Activated CD4-positive, alpha-beta T cell treated with anti-CD3 and anti-CD28 coated beads, Interleukin-2, amount 10 ng/mL, durations not matched to agents 7 days and 5 days (primary cell): ENCODE measurements around the gene DOK5. TPM values are rescaled to one million over a fixed set of nuclear protein-coding genes. Genes with fewer than 3 reads are reported as not detected.

Experiments used
- CTCF ChIA-PET: fragments of 350-600 bp; sonication (Branson Sonifier 250); formaldehyde crosslinking; loops from one replicate; lab custom pipeline; 2021; ENCODE audit warnings: antibody characterized with exemption; lab: Charles Lee
- POLR2A ChIA-PET: fragments of 350-600 bp; sonication (Branson Sonifier 250); formaldehyde crosslinking; loops from one replicate; lab custom pipeline; 2021; ENCODE audit warnings: antibody characterized with exemption; lab: Charles Lee
- DNase-seq: peaks from one replicate; pipeline ENCODE4 v3.0.0-alpha.2; 2020
- H3K27ac Mint-ChIP-seq: one replicate; pipeline ENCODE4 v1.8.0; 2021; ENCODE audit warnings: mild to moderate bottlenecking, moderate library complexity, mixed read lengths
- H3K27me3 Mint-ChIP-seq: one replicate; pipeline ENCODE4 v1.8.0; 2021; ENCODE audit warnings: mixed read lengths
- H3K36me3 Mint-ChIP-seq: one replicate; pipeline ENCODE4 v1.8.0; 2021; ENCODE audit warnings: low read depth, mixed read lengths
- H3K4me1 Mint-ChIP-seq: one replicate; pipeline ENCODE4 v1.8.0; 2021; ENCODE audit warnings: mixed read lengths
- H3K4me3 Mint-ChIP-seq: one replicate; pipeline ENCODE4 v1.8.0; 2021; ENCODE audit warnings: mild to moderate bottlenecking, moderate library complexity, mixed read lengths
- H3K9me3 Mint-ChIP-seq: one replicate; pipeline ENCODE4 v1.8.0; 2021; ENCODE audit warnings: mixed read lengths
- total RNA-seq, 2 experiments: library from RNA; stranded (reverse); gene quantifications; one replicate each; pipeline ENCODE4 v1.2.3, GENCODE V29; 2021

The DOK5 gene
- total RNA-seq, 2 experiments from 2014 or later = not detected

DNA sequence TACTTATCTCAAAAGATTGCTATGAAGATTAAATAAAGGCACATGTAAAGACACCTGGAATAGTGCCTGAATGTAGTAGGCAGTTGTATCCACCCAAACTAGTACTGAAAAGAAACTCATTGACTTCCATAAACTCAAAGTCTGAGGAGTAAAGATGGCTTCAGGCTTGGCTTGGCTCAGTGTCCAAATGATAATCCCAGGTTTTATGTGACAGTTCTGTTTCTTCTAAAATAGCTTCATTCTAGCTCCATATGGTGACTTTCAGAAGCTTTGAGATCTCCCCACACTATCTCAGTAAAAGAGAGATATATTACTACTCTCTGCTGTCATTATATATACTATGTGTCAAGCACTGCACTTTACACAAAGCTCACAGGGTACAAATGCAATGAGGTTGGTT lies 121.3 kb downstream of the DOK5 start:
- Mint-ChIP-seq H3K9me3 (peaks cover 4% of the 10 kb centered on the region), H3K36me3 (no peaks in the 10 kb centered on the region), H3K27ac (no peak overlapping the region), H3K4me1 (no peaks in the 10 kb centered on the region), H3K27me3 (no peaks in the 10 kb centered on the region), H3K4me3 (no peak overlapping the region)
- ChIA-PET CTCF (no interaction called here), POLR2A (no interaction called here)
- DNase-seq = no peak

DNA sequence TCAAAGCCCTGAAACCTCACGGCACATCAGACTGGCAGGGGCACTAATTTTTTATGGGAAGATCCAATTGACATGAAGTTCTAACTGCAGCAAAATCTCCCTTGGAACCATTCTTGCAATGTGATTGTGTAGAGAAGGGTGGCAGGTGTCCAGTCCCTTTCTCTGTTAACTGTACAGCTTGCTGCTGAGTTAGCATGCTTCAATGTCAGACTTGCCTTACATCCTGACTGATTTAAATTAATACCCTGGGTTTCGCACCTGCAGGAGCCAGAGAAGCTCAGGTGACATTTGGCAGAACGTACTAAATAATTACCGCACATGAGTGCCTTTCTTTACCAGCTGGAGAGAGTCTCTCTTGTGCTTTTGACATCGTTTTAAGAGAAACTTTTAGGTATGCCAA lies 123.0 kb downstream of the DOK5 start:
- peaks cover 4% of the 10 kb centered on the region for H3K9me3 Mint-ChIP-seq

DNA sequence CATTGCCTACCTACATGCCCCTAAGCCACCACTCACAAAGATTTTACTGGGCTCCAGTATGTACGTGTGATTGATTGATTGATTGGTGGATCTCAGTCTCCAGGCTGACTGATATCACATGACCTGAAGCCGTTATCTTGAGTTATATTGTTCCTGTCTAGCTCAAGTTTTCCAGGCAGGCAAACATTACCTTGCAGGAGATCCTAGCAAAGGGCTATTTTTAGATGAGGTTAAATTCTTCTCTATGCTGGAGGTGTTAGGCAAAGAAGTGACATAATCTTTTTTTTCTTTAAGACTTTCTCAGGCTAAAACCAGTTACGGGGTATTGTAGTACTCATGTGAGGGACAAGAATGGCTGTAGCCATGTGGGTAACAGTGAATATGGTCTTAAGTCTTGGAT lies 125.2 kb downstream of the DOK5 start:
- H3K36me3 Mint-ChIP-seq = no peaks in the 10 kb centered on the region
- H3K4me3 Mint-ChIP-seq = no peak overlapping the region
- H3K9me3 Mint-ChIP-seq = peaks cover 4% of the 10 kb centered on the region
- H3K27ac Mint-ChIP-seq = no peak overlapping the region
- H3K4me1 Mint-ChIP-seq = no peaks in the 10 kb centered on the region
- ChIA-PET POLR2A (no interaction called here), CTCF (no interaction called here)
- DNase-seq = no peak
- no peaks in the 10 kb centered on the region for H3K27me3 Mint-ChIP-seq

More for the DNA sequence above, 123.0 kb downstream of the DOK5 start:
- CTCF ChIA-PET = no interaction called here
- no peak for DNase-seq
- Mint-ChIP-seq H3K27ac (no peak overlapping the region), H3K4me1 (no peaks in the 10 kb centered on the region), H3K4me3 (no peak overlapping the region), H3K27me3 (no peaks in the 10 kb centered on the region), H3K36me3 (no peaks in the 10 kb centered on the region)
- POLR2A ChIA-PET = no interaction called here

DNA sequence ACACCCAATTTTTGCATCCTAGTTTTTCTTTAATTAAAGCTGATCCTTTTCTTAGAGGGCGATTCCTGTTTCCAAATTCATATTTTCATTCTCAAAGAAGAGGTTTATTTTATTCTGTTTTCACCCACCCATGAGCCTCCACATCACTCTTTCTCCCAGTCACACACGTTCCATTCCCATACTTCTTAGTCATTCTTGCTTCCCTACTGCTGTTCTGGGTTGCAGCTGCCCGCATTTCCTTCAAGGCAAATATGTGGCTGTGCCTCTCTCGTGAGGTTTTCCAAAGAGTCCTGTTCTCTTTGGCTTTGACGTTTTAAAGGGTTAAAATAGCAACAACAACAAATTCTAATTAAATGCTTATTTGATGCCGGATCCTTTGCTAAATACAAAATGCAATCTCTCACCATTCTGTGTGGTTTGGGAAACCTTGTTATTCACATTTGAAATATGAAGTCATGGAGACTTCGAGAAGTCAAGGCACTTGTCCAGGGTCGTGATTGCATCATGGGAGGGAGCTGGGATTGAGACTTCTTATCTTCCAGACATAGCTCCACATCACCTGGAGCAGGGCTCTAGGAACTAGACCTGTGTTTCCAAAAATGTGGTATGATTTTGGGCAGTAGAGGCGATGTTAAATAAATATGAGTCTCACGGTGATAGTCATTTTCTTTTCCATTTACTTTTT lies 126.6 kb downstream of the DOK5 start:
- no peaks in the 10 kb centered on the region for H3K36me3 Mint-ChIP-seq
- POLR2A ChIA-PET = no interaction called here
- CTCF ChIA-PET = no interaction called here
- H3K27me3 Mint-ChIP-seq = no peaks in the 10 kb centered on the region
- DNase-seq = no peak
- peaks cover 4% of the 10 kb centered on the region for H3K9me3 Mint-ChIP-seq
- no peak overlapping the region for H3K27ac Mint-ChIP-seq
- no peaks in the 10 kb centered on the region for H3K4me1 Mint-ChIP-seq
- H3K4me3 Mint-ChIP-seq = no peak overlapping the region

DNA sequence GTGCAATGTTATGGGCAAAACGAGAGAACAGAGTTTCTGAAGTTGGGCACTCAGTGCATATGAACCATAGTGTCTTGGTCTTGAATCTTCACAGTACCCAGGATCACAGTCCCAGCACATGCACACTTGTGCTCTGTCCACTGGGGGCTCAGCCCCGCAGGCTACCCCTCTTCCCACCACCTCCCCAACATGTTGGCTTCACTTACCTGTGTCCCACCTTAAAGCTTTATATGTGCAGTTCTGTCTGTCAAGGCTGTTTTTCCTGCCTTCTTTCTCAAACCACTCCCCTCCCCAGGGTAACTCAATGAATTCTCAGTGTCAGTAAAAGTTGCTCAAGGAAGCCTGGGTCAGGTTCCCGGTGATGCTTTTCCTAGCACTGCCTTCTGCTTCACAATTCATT lies 129.9 kb downstream of the DOK5 start:
- H3K4me3 Mint-ChIP-seq = no peak overlapping the region
- H3K36me3 Mint-ChIP-seq = no peaks in the 10 kb centered on the region
- peaks cover 2% of the 10 kb centered on the region for H3K27me3 Mint-ChIP-seq
- no peaks in the 10 kb centered on the region for H3K9me3 Mint-ChIP-seq
- no peak for DNase-seq
- no peak overlapping the region for H3K27ac Mint-ChIP-seq
- H3K4me1 Mint-ChIP-seq = no peaks in the 10 kb centered on the region
- CTCF ChIA-PET = no interaction called here
- POLR2A ChIA-PET = no interaction called here

DNA sequence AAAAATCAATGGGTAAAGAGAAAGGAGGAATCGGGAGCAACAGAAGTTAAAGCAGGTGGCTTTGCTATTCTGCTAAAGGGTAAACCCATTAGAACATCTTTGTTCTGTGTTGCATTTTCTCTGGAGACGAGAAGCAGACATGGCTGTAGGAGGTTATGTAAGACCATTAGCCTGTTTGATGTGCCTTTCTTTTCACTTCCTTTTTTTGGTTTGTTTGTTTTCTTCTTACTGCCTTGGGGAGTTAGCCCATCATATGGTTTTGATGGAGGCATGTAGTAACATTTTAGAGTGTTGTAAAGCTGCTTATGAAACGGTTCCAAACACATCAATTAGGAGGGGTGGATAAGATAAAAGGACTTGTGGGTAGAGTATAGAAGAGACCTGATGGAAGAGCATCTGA lies 131.0 kb downstream of the DOK5 start:
- DNase-seq = no peak
- Mint-ChIP-seq H3K27me3 (peaks cover 4% of the 10 kb centered on the region), H3K9me3 (no peaks in the 10 kb centered on the region), H3K4me3 (no peak overlapping the region), H3K4me1 (no peaks in the 10 kb centered on the region), H3K27ac (no peak overlapping the region), H3K36me3 (no peaks in the 10 kb centered on the region)
- ChIA-PET POLR2A (no interaction called here), CTCF (no interaction called here)

DNA sequence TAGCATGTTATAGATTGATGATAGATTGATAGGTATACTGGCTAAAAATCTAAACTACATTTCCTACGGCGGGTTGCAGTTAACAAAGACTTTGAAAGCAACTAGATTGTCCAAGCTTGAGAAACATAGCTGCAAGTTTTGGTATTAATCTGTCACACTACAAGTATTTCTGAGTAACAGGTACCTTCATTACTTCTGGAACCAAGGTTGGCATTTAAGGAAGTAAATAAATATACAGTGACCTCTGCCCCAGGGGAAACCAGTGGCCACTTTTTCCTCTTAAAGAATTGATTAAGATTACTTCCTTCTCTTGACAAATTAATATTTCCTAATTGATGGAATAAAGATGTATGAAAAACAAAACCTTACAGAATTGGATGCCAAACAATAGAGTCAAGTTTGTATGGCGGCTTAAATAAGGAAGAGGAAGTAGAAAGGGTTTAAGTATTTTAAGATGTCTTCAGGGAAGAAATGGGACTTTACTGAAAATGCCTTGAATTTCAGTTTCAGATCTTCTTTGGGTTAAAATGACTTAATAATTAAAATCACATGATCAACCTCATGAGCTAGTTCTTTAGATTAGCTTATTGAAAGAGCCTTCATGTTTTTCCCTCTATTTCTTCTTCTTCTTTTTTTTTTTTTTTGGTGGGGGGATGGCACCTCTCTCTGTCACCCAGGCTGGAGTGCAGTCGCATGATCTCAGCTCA lies 132.8 kb downstream of the DOK5 start:
- ChIA-PET POLR2A (no interaction called here), CTCF (interaction anchor here (0.6 kb wide), 1 partner anchor 121 kb away, joined by 3 read pairs; no protein-coding TSS in a partner anchor)
- DNase-seq = no peak
- Mint-ChIP-seq H3K27ac (no peak overlapping the region), H3K9me3 (no peaks in the 10 kb centered on the region), H3K4me3 (no peak overlapping the region), H3K27me3 (peaks cover 4% of the 10 kb centered on the region), H3K36me3 (no peaks in the 10 kb centered on the region), H3K4me1 (no peaks in the 10 kb centered on the region)

DNA sequence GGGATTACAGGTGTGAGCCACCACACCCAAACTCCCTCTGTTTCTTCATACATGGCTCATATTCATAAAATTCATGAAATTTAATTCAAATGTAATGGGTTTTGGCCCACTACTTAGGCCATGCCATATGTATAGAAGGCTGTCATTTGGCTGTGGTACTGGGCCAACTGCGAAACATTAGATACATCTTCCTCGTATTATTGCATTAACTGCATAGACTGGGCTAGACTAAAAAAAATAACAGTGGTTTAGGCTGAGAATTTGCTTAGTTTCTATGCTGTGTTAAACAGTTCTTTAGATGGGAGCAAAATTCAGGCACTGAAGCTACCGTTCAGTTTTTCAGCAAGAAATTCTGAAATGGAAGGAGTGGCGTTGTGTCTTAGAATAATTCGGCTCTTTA lies 133.6 kb downstream of the DOK5 start:
- CTCF ChIA-PET = no interaction called here
- Mint-ChIP-seq H3K9me3 (no peaks in the 10 kb centered on the region), H3K27ac (no peak overlapping the region), H3K4me3 (no peak overlapping the region), H3K4me1 (no peaks in the 10 kb centered on the region), H3K27me3 (peaks cover 4% of the 10 kb centered on the region), H3K36me3 (no peaks in the 10 kb centered on the region)
- POLR2A ChIA-PET = no interaction called here
- DNase-seq = no peak

DNA sequence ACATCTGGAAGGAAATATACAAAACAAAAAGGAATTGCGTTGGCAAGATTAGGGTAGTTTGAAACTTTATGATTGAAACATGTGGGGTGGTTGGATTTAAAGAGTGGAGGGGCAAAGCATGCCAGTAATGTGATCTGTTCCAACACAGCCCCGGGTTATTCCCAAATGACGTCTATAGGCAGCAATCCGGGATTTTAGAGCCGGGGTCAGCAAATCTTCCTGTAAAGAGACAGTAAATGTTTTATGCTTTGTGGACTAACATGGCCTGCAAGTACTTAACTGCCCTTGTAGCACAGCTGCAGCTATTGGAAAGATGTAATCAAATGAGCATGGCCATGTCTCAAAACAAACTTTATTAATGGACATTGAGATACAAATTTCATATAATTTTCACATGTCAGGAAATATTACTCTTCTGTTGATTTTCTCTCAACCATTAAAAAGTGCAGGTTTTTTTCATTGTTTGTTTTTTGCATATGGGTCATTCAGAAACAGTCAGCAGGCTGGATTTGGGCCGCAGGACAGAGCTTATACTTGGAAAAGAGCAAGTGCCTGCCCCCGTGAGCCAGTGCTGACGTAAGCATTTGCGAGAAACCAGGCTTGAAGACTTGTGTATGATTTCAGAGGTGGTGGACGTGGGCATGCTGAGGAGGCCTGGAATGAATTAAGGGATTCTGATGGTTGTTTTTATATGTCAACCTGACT lies 136.5 kb downstream of the DOK5 start:
- no peak overlapping the region for H3K27ac Mint-ChIP-seq
- H3K4me3 Mint-ChIP-seq = no peak overlapping the region
- no peaks in the 10 kb centered on the region for H3K4me1 Mint-ChIP-seq
- H3K27me3 Mint-ChIP-seq = peaks cover 4% of the 10 kb centered on the region
- CTCF ChIA-PET = no interaction called here
- no peak for DNase-seq
- H3K36me3 Mint-ChIP-seq = no peaks in the 10 kb centered on the region
- H3K9me3 Mint-ChIP-seq = no peaks in the 10 kb centered on the region
- POLR2A ChIA-PET = no interaction called here

DNA sequence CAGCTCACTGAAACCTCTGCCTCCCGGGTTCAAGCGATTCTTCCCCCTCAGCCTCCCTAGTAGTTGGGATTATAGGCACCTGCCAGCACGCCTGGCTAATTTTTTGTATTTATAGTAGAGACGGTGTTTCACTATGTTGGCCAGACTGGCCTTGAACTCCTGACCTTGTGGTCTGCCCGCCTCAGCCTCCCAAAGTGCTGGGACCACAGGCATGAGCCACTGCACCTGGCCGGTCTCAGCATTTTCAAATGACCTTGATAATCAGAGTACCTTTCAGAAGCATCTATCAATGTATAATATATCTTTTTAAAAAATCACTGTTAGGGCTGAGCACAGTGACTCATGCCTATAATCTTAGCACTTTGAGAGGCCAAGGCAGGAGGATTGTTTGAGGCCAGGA lies 143.0 kb downstream of the DOK5 start:
- Mint-ChIP-seq H3K36me3 (no peaks in the 10 kb centered on the region), H3K4me3 (no peak overlapping the region), H3K27me3 (no peaks in the 10 kb centered on the region), H3K9me3 (no peaks in the 10 kb centered on the region), H3K27ac (no peak overlapping the region), H3K4me1 (no peaks in the 10 kb centered on the region)
- no peak for DNase-seq
- POLR2A ChIA-PET = no interaction called here
- CTCF ChIA-PET = no interaction called here

DNA sequence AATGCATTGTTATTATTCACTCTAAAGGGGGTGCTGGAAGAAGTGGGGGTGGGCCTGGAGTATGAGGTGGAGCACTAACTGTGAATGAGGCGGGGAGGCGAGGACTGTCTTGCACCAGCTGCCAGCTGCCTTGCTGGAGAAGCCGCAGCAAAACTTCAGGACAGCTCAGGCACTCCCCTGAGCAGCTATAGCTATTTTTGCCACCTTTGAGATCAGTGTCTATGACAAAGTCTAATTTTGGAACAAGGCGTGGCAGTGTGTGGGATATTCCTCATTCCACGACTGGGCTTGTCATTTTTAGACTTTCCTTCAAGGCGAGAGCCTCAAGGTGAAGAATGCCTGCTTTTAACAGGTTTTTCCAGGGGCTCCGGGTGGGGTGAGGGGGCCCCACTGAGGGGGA lies 143.8 kb downstream of the DOK5 start:
- CTCF ChIA-PET = no interaction called here
- Mint-ChIP-seq H3K4me3 (no peak overlapping the region), H3K27me3 (no peaks in the 10 kb centered on the region), H3K36me3 (no peaks in the 10 kb centered on the region), H3K4me1 (no peaks in the 10 kb centered on the region), H3K27ac (no peak overlapping the region), H3K9me3 (no peaks in the 10 kb centered on the region)
- no peak for DNase-seq
- POLR2A ChIA-PET = no interaction called here

DNA sequence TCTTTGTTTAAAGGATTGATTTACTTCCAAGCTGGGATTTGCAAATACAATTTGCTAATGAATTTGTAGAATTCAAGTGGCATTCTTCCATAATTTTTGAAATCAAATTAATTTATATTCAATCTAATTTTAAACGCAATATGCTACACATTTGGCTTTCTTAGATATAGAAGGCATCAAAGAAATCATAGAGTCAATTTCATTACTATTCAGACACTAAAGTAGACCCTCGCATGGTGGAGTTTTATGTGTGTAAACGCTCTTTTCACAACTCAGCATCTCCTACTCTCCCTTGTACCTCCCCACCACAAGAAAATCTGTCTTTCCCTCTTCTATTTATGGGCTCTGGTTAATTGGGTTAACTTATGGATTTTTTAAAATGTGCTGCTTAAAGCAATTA lies 144.3 kb downstream of the DOK5 start:
- DNase-seq = no peak
- H3K4me1 Mint-ChIP-seq = no peaks in the 10 kb centered on the region
- no peaks in the 10 kb centered on the region for H3K36me3 Mint-ChIP-seq
- no peak overlapping the region for H3K27ac Mint-ChIP-seq
- ChIA-PET POLR2A (no interaction called here), CTCF (no interaction called here)
- no peaks in the 10 kb centered on the region for H3K9me3 Mint-ChIP-seq
- H3K4me3 Mint-ChIP-seq = no peak overlapping the region
- no peaks in the 10 kb centered on the region for H3K27me3 Mint-ChIP-seq

DNA sequence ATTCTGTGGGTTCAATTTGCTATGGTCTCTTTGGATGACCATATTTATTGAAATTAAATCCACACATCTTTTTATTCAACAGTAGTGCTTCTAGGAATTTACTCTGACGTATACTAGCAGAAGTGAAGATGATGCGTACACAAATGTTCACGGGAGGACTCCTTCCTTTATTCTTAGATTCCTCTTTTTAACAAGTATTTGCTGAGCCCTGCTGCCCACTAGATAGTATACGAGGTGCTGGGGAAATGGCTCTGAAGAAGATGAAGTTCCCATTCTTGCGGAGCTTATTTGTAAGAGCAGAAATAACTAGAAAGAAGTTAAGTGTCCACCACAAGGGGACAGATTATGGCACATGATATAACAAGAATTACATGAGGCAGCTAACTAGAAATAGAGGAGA lies 145.2 kb downstream of the DOK5 start:
- Mint-ChIP-seq H3K4me1 (no peaks in the 10 kb centered on the region), H3K4me3 (no peak overlapping the region), H3K36me3 (no peaks in the 10 kb centered on the region), H3K9me3 (no peaks in the 10 kb centered on the region), H3K27me3 (no peaks in the 10 kb centered on the region), H3K27ac (no peak overlapping the region)
- POLR2A ChIA-PET = no interaction called here
- DNase-seq = no peak
- CTCF ChIA-PET = no interaction called here
